Thyroid gland (tissue), 4 donors: ENCODE data around the gene IMPA2. TPM values are rescaled to one million over a fixed set of nuclear protein-coding genes. Genes with fewer than 3 reads are reported as not detected.
"Not testable (repeated sequence)": the region's sequence is repeated elsewhere in the genome, so short reads cannot be mapped to it uniquely, and the experiment has no call there.

Experiments used
- DNase-seq, 2 donors: peaks; one replicate each; pipeline ENCODE4 v3.0.0-alpha.2; 2019
- H3K27ac ChIP-seq, 3 donors: fragments of 200-600 bp; sonication (generic); 1 replicate in 2 of 3; 2 replicates in 1 of 3; pipeline ENCODE4 v1.5.1; 2016 to 2019; ENCODE audit warnings: mild to moderate bottlenecking in 1 of 3, moderate library complexity in 1 of 3
- H3K27me3 ChIP-seq: fragments of 200-600 bp; sonication (generic); one replicate; pipeline ENCODE4 v1.5.1; 2019
- H3K36me3 ChIP-seq, 2 donors: fragments of 200-600 bp; sonication (generic); one replicate each; pipeline ENCODE4 v1.5.1; 2016 to 2019
- H3K4me1 ChIP-seq, 2 donors: fragments of 200-600 bp; sonication (generic); one replicate each; pipeline ENCODE4 v1.5.1; 2017 to 2019
- H3K4me3 ChIP-seq, 3 donors: fragments of 200-600 bp; sonication (generic); replicated peaks in 1 of 3; 1 replicate in 2 of 3; 2 replicates in 1 of 3; pipeline ENCODE4 v1.5.1; 2016; ENCODE audit warnings: mild to moderate bottlenecking in 1 of 3
- H3K9me3 ChIP-seq: fragments of 200-600 bp; sonication (generic); one replicate; pipeline ENCODE4 v1.5.1; 2017
- POLR2A ChIP-seq, 2 donors: fragments of 450-650 bp; IDR thresholded peaks; one replicate each; pipeline ENCODE4 v1.6.1; 2017; ENCODE audit warnings: antibody characterized with exemption in 2 of 2, mild to moderate bottlenecking in 2 of 2, moderate library complexity in 1 of 2
- WGBS, 2 donors: methylation state at CpG; one replicate each; pipeline ENCODE4 v1.1.5; 2017; 5-methylcytosine and 5-hydroxymethylcytosine counted together
- intact Hi-C: fragments of 100-400 bp; cut with DNase I; formaldehyde crosslinking; loops from one replicate; pipeline ENCODE4 v1.15.1; 2023
- total RNA-seq, 4 donors: library from RNA; depleted of rRNA; stranded (reverse); fragments of >200 nt; gene quantifications; one replicate each; pipeline ENCODE4 v1.2.3, GENCODE V29; 2016
- TF ChIP-seq, protein P1 (sequence below), 6 experiments: fragments of 200-600 bp in 3 of 6; fragments of 450-650 bp in 3 of 6; sonication (generic) in 3 of 6; IDR thresholded peaks; one replicate each; pipeline ENCODE4 v1.5.1; 2016 to 2019; ENCODE audit warnings: antibody characterized with exemption in 6 of 6, mild to moderate bottlenecking in 2 of 6, inconsistent platforms in 1 of 6, moderate library complexity in 1 of 6

The IMPA2 gene
- total RNA-seq, 4 donors from 2014 or later: 42.5 to 75.8 (median 54.3) TPM

DNA sequence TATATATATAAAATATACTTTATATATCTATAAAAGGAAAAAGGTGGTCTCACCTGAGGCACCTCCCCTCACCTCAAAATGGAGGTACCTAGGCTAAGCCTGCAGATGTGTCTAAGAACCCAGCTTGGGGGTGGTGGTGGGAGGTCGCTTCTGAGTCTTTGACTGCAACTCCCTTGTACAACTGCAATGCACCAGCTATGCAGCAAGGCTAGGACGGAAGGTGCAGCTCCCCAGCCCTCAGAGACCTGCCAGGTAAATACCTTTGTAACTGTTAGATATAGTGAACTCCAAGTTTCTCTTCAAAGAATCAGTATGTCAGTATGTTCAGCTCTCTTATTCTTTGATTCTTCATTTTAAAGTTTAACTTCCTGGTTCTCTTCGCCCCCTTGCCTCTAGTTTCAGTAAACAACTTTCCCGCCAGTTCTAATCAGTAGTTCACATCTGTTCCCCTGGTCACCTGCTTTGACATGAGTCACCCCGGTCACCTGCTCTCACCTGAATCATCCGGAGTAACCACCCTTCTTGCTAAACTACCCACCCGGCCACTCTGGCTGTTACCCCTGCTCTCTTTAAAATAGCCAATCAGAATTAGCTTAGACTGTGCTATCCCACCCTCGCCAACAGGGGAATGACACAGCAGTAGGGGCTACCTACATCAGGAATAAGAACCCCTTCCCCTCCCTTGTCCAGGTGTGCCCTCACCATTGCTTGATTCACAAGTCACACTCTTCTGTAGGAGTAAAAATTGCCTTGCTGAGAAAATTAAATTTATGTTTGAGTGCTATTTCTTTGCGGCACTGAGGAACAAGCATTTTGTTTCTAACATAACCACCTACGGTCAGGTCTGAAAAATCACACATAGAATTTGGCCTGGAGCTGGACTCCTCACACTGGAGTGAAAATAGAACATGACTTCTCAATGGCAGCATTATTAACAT is 24.7 kb upstream of the IMPA2 start:
- peaks cover 7 to 17% of the 10 kb centered on the region in 2 donors for H3K4me1 ChIP-seq
- no peak overlapping the region for H3K4me3 ChIP-seq
- no peak for DNase-seq
- H3K27me3 ChIP-seq: no peaks in the 10 kb centered on the region
- WGBS, 2 donors: 96 to 98% methylated on average over 10 of the region's 10 CpGs
- TF ChIP-seq, protein P1, sequence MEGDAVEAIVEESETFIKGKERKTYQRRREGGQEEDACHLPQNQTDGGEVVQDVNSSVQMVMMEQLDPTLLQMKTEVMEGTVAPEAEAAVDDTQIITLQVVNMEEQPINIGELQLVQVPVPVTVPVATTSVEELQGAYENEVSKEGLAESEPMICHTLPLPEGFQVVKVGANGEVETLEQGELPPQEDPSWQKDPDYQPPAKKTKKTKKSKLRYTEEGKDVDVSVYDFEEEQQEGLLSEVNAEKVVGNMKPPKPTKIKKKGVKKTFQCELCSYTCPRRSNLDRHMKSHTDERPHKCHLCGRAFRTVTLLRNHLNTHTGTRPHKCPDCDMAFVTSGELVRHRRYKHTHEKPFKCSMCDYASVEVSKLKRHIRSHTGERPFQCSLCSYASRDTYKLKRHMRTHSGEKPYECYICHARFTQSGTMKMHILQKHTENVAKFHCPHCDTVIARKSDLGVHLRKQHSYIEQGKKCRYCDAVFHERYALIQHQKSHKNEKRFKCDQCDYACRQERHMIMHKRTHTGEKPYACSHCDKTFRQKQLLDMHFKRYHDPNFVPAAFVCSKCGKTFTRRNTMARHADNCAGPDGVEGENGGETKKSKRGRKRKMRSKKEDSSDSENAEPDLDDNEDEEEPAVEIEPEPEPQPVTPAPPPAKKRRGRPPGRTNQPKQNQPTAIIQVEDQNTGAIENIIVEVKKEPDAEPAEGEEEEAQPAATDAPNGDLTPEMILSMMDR (IDR thresholded peaks at IDR 0.05): no peak
- TF ChIP-seq POLR2A (IDR thresholded peaks at IDR 0.05): no peak
- no peaks in the 10 kb centered on the region for H3K36me3 ChIP-seq
- no peaks in the 10 kb centered on the region for H3K9me3 ChIP-seq
- intact Hi-C loops: no loop called here
- H3K27ac ChIP-seq: no peak overlapping the region

DNA sequence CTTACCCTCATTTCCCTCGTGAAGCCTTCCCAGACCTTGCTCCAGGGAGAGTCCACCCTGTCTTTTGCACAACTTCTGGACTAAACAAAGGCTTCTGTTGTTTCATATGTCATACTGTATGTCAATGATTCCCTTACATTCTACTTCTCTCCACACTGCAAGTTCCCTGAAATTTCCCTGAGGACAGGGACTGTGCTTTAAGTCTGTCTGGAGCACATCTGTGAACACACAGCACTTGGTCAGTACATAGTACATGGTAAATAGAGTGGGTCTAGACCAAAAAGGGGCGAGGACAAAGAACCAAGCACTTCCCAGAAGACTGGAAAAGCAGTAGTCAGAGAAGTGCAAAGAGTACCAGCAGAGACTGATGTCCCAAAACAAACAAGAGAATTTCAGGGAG is 23.7 kb upstream of the IMPA2 start:
- Histone ChIP-seq H3K9me3 (no peaks in the 10 kb centered on the region), H3K4me1 (peaks cover 7 to 17% of the 10 kb centered on the region in 2 donors), H3K36me3 (no peaks in the 10 kb centered on the region), H3K4me3 (no peak overlapping the region), H3K27me3 (no peaks in the 10 kb centered on the region), H3K27ac (no peak overlapping the region)
- WGBS, 2 donors: 69 to 84% methylated on average over 2 of the region's 2 CpGs
- DNase-seq: no peak
- no peak for TF ChIP-seq POLR2A (IDR thresholded peaks at IDR 0.05)
- TF ChIP-seq, protein P1 (IDR thresholded peaks at IDR 0.05): no peak
- intact Hi-C loops: no loop called here

DNA sequence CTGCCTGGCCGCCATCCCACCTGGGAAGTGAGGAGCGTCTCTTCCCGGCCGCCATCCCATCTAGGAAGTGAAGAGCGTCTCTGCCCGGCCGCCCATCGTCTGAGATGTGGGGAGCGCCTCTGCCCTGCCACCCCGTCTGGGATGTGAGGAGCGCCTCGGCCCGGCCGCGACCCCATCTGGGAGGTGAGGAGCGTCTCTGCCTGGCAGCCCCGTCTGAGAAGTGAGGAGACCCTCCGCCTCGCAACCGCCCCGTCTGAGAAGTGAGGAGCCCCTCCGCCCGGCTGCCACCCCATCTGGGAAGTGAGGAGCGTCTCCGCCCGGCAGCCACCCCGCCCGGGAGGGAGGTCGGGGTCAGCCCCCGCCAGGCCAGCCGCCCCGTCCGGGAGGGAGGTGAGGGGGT is 21.7 kb upstream of the IMPA2 start:
- WGBS, 2 donors: 96 to 97% methylated on average over 19 to 31 of the region's 33 CpGs
- H3K4me3 ChIP-seq, H3K27ac ChIP-seq, DNase-seq, H3K9me3 ChIP-seq, intact Hi-C loops, H3K27me3 ChIP-seq, H3K36me3 ChIP-seq: not testable (repeated sequence)
- peaks cover 7 to 11% of the 10 kb centered on the region in 2 donors for H3K4me1 ChIP-seq

DNA sequence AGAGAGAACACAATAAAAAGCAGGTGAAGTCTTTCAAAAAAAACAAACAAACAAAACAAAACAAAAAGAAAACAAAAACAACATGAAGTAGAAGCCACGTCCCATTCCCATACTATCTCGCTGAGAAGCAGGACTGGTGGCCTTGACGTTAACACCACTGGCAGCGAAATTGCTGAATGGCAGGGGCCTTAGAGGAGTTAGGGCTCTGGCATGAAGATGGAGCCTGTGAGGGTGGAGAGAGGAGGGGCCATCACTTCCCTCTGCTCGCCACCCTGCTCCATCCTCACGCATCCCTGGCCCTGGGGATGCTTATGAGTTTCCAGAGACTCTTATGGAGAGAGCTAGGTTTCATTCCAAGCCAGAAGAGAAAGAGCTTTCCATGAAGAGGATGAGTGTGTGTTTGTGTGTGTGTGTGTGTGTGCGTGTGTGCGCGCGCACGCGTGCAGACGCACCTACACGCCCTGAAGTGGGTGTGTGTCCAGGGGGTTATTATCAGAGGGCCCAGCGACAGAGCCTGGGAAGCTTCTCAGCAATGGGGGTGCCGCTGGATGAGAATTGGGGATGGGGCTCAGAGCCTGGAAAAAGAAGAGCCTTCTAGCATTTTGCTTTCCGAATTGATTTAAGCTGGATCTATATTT is 20.4 kb upstream of the IMPA2 start:
- Histone ChIP-seq H3K4me1 (peaks cover 0 to 6% of the 10 kb centered on the region in 2 donors), H3K4me3 (no peak overlapping the region), H3K36me3 (no peaks in the 10 kb centered on the region), H3K27me3 (no peaks in the 10 kb centered on the region), H3K9me3 (no peaks in the 10 kb centered on the region), H3K27ac (peak overlapping the region in 1 of 3 donors; percentile 44)
- TF ChIP-seq, protein P1 (IDR thresholded peaks at IDR 0.05): no peak
- TF ChIP-seq POLR2A (IDR thresholded peaks at IDR 0.05): no peak
- no peak for DNase-seq
- intact Hi-C loops: no loop called here
- 91 to 93% methylated on average over 17 of the region's 17 CpGs for WGBS, 2 donors

DNA sequence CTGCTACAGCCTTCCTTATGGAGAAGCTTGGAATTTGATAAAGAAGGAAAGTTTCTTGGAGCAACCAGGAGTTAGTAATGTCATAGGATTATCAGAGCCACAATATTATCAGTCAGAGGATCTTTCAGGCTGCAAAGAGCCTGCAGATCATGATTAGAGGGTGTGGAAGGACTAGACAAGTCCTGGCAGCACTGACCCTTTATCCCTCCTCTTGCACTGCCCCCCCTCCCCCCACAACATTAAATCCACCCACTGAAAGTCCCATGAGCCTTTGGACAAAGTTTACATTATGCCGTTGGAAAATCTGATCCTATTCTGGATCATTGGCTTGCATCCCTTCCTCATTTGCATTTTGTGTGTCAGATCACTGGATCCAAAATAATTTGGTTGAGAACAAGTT is 18.7 kb upstream of the IMPA2 start:
- H3K27ac ChIP-seq: no peak overlapping the region
- no peaks in the 10 kb centered on the region for H3K9me3 ChIP-seq
- TF ChIP-seq, protein P1 (IDR thresholded peaks at IDR 0.05): no peak
- TF ChIP-seq POLR2A (IDR thresholded peaks at IDR 0.05): no peak
- WGBS, 2 donors: 12 to 14% methylated on average over 1 of the region's 1 CpG
- DNase-seq: no peak
- intact Hi-C loops: no loop called here
- H3K4me3 ChIP-seq: no peak overlapping the region
- no peaks in the 10 kb centered on the region for H3K36me3 ChIP-seq
- H3K4me1 ChIP-seq: peaks cover 0 to 6% of the 10 kb centered on the region in 2 donors
- H3K27me3 ChIP-seq: no peaks in the 10 kb centered on the region
